Cortex of kidney (tissue), 1 donor: ENCODE data around the gene GNAQ.

Source experiments
- DNase-seq: peaks from one replicate; lab custom pipeline; 2025; lab: John Stamatoyannopoulos, UW

GNAQ gene

DNA sequence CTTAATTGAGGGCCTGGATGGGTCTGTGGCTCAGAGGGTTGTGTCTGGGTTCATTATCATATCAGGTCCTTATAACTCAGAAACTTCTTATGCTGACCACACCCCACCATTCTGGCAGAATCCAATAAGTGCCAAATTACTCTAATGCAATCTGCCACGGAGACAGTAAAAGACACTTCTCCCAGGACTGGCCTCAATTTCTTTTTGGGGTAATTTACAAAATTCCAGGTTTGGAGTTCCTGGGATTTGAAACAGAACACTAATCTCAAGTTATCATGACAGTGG is 187.8 kb downstream of the GNAQ start:
- no peak for DNase-seq

DNA sequence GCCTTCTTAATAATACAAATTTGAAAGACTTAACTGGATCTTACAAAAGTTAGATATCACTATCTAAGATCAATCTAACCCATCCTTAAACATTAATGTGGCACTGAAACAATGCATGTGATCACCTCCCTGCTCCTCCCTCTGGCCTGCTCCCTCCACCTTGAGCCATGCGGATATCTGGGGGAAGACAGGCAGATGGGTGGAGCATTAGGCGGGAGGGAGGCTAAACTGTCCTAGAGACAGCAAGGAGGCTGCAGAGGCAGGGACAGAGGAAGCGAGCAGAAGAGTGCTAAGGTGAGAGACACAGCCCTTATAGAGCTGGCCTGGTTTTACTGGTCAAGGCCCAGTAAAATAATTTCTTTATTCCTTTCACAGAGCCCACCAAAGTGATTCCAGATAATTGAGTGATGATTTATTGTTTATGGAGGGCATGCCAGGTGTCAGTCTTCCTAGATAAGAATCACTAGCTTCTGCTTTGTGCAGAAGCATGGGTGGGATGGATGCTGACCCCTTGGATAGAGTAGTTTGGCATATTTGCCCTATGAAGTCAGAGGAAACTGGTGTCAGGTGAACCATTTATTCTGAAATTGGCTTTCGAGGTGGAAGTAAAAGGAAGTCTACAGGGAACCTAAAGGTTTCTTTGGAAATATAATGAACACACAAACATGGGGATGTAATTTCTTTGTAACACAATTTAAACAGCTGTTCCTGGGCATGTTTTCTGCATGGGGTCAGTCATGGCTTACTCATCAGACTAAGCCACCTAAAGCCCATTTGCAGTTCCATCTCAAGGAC is 188.3 kb downstream of the GNAQ start:
- no peak for DNase-seq

GRCh38 chr9:77841739-77842386 is 189.7 kb downstream of the GNAQ start:
- no peak for DNase-seq

- DNase-seq = no peak
Measured at GRCh38 chr9:77839459-77840140, 192.0 kb downstream of the GNAQ start.

- DNase-seq = no peak
Measured at GRCh38 chr9:77838986-77839385, 192.6 kb downstream of the GNAQ start.

DNA sequence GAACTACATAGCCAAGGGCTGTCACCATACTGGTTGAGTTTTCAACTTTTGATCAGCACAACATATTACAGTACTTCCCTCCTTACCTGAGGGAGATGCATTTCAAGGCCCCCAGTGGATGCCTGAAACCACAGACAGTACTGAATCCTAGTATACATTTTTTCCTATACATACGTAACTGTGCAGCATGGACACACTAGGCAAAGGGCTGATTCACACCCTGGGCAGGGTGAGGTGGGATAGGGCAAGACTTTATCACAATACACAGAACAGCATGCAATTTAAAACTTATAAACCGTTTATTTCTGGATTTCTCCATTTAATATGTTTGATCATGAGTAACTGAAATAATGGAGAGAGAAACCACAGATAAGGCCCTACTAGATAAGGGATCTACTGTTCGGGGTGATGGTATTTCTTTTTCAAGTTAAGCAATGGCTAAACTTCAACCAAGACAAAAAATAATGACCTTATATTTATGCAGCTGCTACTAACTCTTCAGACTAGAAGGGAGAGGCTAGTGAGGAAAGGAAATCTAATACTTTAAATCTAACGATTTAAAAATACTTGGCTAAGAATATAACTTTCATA is 196.6 kb downstream of the GNAQ start:
- DNase-seq = no peak

- DNase-seq = no peak
Measured at GRCh38 chr9:77833561-77834429, 197.8 kb downstream of the GNAQ start.

DNA sequence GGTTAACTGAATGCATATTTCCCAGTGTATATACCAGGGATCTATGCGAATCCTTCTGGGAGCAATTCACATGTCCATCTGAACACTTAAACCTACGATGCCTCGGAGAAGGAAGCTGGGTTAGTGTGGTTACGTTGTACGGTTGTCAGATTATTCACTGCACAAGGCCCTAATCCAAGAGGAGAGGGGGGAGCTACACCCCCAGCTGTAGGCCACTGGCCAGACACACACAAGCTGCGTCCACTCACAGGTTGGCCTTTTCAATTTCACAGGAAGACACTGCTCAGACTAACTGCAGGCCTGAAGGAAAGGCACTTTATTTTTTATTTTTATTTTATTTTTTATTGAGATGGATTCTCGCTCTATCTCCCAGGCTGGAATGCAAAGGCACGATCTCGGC is 199.0 kb downstream of the GNAQ start:
- no peak for DNase-seq

DNA sequence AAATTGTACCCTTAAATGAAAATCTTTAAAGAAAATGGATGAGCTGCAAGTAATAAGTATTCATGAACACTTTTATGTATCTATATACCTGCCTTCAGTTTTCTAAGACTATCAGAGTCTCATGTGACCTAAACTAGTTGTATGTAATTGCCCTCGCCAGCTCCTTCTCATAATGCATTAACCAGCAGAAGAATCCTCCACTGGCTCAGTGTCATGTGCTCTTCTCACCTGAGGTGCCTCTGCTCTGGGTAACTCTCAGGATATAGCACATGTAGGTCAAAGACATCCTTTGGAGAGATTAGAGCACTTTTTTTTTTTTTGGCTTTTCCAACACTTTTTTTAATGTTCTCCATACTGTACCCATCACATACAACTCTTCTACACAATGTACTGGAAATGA is 199.8 kb downstream of the GNAQ start:
- DNase-seq = no peak

DNA sequence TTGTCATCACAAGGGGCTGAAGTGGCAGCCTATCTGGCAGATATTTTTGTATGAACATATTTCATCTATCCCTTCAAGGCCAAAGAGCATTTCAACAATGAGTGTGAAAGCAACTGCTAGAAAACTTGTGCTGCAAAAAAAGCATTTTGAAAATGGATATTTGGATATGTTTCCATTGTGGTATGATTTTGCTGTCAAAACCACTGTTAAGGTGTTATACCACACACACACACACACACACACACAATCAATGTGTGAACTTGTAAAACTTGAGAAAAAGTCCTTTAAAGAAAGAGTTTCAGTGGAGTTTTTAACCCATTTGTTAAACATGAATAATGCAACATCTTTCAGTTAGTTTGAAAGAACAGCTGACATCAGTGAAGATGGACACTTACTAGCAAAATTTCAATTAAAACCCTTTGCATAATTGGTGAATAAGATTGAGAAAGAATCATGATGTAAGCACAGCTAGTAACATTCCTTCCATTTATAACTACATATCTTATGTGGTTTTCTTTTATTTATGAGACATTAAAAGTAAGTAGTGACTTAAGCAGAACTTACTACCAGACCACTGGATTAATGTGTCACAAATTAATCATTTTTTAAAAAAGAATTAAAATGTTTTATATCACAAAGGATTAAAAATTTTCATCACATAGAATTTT is 200.9 kb downstream of the GNAQ start:
- DNase-seq = no peak

- no peak for DNase-seq
Measured at GRCh38 chr9:77829420-77829819, 202.2 kb downstream of the GNAQ start.

GRCh38 chr9:77827104-77827784 is 204.4 kb downstream of the GNAQ start:
- DNase-seq = no peak

DNA sequence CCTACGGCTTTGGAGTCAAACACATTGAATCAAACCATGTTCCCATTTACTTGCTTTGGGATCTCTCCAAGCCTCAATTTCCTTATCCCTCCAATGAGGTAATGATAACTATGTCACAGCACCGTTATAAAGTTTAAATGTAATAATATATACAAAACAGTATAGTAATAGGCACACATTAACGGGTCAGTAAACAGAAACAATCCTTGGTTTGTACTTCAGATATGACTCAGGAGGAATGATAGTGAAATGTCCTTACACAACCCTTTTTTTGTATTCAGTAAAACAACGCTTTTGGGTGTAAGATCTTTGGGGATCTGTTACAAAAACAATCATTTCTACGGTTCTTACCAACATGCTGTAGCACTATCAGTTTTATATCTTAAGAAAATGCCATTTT is 205.0 kb downstream of the GNAQ start:
- no peak for DNase-seq

DNA sequence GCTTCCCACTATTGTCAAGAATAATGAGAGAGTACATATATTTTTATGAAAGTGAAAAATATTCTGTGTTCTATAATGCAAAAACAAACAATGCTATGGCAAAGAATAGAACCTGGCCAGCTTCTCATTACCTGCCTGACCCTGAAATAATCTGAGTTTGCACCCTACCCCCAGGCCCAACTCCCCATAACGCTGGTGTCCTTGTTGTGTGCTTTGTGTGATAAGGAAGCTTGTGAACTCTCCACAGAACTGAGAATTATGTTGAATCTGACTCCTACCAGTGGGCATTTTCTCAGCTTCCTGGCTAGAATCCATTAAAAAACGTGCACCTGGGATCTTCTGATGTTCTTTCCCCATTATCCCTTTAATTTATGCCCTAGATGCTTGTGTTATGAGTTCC is 205.5 kb downstream of the GNAQ start:
- no peak for DNase-seq

- DNase-seq = no peak
Measured at GRCh38 chr9:77825361-77825760, 206.2 kb downstream of the GNAQ start.

DNA sequence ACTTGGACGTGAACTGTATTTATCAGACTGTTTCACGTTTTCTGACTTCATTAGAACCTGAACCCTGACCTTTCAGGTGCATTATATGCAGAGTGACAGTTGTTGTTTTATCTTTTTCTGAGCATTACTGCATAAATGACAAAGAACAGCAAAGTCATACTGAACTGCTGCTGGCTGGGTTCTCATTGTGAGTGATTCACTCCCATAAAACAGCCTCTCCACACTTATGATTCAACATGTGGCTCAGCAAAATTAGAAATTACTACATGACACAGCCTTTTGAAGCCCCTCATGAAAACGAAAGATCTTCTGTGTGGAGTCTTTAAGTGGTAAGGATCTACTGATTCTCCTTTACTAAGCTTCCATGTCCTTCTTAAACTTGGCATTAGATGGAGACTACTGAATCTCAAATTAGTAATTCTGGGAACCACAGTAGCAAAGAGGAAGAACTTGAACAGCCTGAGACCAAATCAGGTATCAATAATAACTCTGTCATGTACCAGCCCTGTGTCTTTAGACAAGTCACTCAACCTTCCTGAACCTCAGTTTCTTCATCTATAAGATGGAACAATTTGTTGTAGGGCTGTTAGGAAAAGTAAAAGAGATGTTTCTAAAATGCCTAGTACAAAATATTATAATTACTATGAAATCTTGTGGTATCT is 211.2 kb downstream of the GNAQ start:
- DNase-seq = no peak

GRCh38 chr9:77819657-77820056 is 212.0 kb downstream of the GNAQ start:
- DNase-seq = no peak

DNA sequence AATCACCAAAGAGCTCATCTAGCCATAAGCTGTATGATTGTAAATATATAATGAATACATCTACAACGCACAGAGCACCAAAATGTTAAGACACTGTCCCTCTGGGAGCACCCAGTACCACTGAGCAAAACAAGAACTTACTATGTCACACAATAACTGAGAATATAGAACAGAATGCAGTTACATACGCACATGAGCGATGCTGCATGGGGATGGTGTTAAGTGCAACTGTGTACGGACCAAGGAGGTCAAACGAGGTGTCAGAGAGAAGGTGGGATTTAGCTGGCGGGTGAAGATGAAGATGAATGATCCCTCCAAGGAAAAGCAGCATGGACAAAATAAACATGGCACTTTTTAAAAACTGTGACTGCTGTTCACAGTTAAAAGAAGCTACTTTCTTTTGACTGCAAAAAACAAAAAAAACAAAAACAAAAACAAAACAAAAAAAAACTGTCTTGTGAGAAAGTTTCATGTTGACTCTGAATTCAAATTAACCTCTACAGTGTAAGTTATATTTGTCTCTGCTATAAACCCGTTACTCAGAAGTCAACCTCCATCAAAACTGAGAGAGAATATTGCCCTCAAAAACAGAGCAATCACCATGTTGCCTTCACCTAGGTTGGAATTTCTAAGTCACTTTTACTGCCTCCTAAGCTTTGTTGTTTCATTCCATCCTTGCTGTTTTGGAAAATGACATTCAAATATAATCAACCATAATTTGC is 213.9 kb downstream of the GNAQ start:
- no peak for DNase-seq

DNA sequence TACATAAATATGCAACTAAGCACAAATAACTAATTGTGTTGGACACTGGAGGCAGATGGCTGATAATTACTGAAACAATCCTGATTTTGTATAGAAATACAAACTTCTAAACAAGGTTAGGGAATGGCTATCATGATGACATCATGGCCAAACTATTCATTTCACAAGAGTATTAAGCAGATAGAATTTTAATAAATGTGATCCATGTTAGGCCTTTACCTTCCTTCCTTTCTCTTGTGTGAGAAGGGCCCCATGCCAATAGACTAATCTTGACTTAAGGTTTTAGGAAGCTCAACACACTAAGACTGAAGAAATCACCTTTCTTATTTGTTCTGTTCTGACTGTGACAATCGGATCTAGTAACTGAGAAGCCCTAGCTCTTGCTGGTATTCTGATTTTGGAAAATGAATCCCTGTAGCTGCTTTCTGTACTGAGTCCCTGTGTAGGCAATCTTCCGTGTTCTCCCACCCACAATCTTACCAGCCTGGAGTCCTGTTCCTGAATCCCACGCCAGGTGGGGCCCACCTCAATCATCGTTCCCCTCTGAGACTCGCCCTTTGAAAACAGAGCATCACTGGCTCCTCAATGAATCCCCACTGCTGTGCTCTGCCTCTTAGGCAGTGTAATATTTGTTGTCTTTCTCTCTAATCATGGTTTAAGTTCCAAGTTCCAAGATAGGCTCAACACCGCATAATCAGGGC is 214.8 kb downstream of the GNAQ start:
- no peak for DNase-seq
